GM18951 (cell line): Measurements from ENCODE around the gene FAM237B.
A peak's percentile ranks its signal among the peaks of the same experiment; 100 is the strongest.
"Not testable (repeated sequence)": the region's sequence is repeated elsewhere in the genome, so short reads cannot be mapped to it uniquely, and the experiment has no call there.

Source experiments
- POLR2A ChIP-seq: IDR thresholded peaks from 4 replicates; pipeline ENCODE4 v1.6.1; 2011; ENCODE audit warnings: mild to moderate bottlenecking; ENCODE audit not compliant: insufficient read length, insufficient read depth; ENCODE audit errors: extremely low read depth
- in situ Hi-C: fragments of 300-500 bp; cut with MboI; formaldehyde crosslinking; loops from one replicate; pipeline ENCODE4 v1.12.0; 2022; ENCODE audit warnings: low sequenced_read_pairs, mixed read lengths, inconsistent platforms; ENCODE audit not compliant: unreplicated experiment

Gene FAM237B

GRCh38 chr7:90320801-90321494 lies at the start of gene FAM237B:
Gene FAM237B, minus strand, starts transcription at chr7:90321304. Its CDS starts 1,556 bp downstream, at chr7:90319748.
- TF ChIP-seq POLR2A: no peak
- in situ Hi-C loops: no loop called here

GRCh38 chr7:90351987-90352386 lies 30.9 kb upstream of the FAM237B start:
- TF ChIP-seq POLR2A: no peak
- in situ Hi-C loops: no loop called here

GRCh38 chr7:90350032-90350431 lies 28.9 kb upstream of the FAM237B start:
- in situ Hi-C loops: not testable (repeated sequence)

- in situ Hi-C loops: no loop called here
- no peak for TF ChIP-seq POLR2A
These were observed 28.2 kb upstream of the FAM237B start for GRCh38 chr7:90349305-90349704.

GRCh38 chr7:90347759-90348158 lies 26.7 kb upstream of the FAM237B start:
- TF ChIP-seq POLR2A: no peak
- in situ Hi-C loops: no loop called here

GRCh38 chr7:90346336-90347125 lies 25.4 kb upstream of the FAM237B start, which contains the start of gene GTPBP10:
Gene GTPBP10, plus strand, starts transcription at chr7:90346716. Its CDS starts 26 bp downstream, at chr7:90346742.
- in situ Hi-C loops: no loop called here
- TF ChIP-seq POLR2A: peak; percentile 92

- in situ Hi-C loops: no loop called here
- no peak for TF ChIP-seq POLR2A
These were observed 24.7 kb upstream of the FAM237B start for GRCh38 chr7:90345595-90346335.

GRCh38 chr7:90345016-90345415 lies 23.9 kb upstream of the FAM237B start:
- TF ChIP-seq POLR2A: no peak
- in situ Hi-C loops: no loop called here

- in situ Hi-C loops: no loop called here
- no peak for TF ChIP-seq POLR2A
These were observed 16.0 kb upstream of the FAM237B start for GRCh38 chr7:90337106-90337505.

GRCh38 chr7:90334926-90335325 lies 13.8 kb upstream of the FAM237B start:
- in situ Hi-C loops: not testable (repeated sequence)

- in situ Hi-C loops: no loop called here
- no peak for TF ChIP-seq POLR2A
These were observed 13.2 kb upstream of the FAM237B start for GRCh38 chr7:90334193-90334843.

GRCh38 chr7:90326500-90326899 lies 5.4 kb upstream of the FAM237B start:
- TF ChIP-seq POLR2A: no peak
- in situ Hi-C loops: no loop called here

GRCh38 chr7:90322837-90323236 lies 1.7 kb upstream of the FAM237B start:
- TF ChIP-seq POLR2A: no peak
- in situ Hi-C loops: no loop called here
